ENCODE data around the gene LTBP4.
A peak's percentile ranks its signal among the peaks of the same experiment; 100 is the strongest.

Gene LTBP4

GRCh38 chr19:40597329-40597838, 3.8 kb upstream of the LTBP4 start:
- no peak for DNase-seq

DNA sequence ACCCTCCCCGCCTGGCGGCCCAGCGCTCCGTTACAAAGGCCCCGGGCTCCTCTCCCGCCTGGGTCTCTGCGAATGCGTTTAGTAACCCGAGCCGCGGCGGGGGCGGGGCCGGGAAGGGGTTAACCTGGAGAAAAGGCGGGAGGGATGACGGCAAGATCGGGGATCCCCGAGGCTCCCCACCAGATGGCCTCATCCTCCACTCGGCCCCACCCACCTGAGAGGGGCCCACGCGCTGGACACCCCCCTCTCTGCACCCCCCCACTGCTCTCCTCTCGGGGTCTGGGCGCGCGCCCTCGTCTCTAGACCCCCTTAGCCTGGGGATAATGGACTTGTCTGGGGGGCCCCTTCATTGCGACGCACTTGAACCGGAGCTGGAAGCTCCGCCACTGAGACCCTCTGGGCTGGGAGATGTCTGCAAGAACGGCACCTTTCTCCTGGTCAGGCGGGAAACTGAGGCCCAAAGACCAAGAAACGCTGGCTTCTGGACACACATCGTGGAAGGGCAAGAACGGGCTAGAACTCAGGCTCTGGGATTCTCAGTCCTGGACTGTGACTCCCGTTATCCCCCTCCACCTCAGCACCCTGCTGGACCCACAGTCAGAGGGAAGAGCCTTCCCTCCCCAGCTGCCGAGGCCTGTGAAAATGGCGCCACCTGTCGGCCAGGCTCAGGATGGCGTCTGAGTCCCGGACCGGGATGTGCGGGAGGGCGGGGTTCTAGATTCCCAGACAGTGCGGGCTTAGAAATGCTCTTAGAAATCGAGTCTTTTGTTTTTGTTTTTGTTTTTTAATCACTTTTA, 2.9 kb upstream of the LTBP4 start:
- DNase-seq, result peak; percentile 87 to 95 (median 91)

DNA sequence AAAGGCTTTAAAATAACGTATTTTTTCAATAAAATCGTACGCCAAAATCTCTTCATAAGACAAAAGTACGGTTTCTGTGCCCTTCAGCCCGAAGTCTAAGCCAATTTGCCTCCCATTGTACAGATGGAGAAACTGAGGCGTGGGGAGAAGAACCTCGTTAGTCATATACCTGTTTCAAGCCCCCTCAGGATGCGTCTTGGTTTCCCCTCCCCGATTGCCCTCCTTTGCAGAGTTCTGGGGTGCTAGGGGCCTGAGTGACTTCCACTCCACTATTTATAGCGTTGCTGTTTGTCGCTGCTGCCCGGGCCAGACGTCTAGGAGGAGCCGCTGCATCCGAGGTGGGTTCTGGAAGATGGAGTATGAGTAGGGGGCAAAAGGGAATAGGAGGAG, 2.3 kb upstream of the LTBP4 start:
- no peak for DNase-seq

DNA sequence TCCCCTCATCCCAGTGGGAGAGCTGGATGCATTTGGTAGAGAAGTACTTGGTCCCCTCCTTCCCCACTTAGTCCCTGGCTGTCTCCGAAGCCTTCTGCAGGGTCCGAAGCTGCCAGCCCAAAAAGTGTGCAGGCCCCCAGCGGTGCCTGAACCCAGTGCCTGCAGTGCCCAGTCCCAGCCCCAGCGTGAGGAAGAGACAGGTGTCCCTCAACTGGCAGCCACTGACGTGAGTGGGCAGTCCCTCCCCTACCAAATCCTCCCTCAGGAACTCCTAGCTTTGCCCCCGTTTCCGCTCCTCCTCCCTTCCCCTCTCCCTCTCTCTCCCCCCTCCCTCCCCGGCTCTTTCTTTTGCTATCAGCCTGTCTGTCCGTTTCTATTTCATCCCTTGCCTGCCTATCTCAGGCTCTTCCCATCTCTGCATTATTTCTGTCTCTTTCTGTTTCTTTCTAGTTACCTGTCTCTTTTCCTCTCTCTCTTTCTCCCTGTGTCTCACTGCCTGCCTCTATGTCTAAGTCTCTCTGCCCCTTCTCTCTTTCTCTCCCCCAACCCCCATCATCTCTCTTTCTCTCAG, 1.8 kb upstream of the LTBP4 start:
- DNase-seq, result no peak

GRCh38 chr19:40599902-40600569, 1.1 kb upstream of the LTBP4 start:
- DNase-seq, result no peak

DNA sequence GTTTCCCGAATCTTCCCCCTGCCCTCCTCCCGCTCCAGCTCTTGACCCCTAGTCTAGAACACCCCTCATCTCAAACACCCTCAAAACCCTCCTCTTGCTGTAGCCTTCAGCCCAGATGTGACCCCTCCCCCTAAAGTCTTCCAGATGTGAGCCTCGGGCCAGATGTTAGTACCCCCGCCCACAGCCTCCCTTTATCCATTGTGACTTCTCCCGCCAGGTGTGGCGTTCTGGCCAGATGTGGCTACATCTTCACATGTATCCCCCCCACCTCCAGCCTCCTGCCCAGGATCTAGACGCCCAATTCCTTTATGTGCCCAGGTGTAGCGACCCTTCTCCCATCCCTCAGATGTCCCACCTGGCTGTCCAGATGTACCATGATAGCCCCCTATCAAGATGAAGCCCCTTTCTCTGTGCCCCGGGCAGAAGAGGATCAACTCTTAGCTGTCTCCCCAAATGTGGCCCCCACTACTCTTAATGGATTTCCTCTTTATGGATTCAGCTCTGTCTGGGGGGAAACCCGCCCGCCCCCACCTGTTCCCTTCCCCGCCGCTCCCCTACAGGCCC, 517 bp upstream of the LTBP4 start:
- DNase-seq, result no peak

DNA sequence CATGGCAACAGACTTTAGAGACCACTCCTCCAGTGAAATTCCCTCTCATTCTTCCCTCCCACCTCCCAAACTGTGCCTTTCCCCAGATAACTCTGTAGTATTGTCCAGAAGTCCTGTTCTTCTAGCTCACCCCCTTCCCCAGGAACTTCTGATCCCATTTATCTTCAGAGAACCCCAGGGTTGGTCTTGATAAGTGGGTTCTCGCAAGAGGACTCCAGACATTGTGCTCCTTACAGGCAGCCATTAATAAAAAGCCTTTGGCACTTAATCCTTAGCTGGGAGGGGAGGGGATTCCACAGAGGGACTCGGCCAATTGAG, 1.9 kb downstream of the LTBP4 start:
- no peak for DNase-seq

GRCh38 chr19:40603389-40604170, 2.4 kb downstream of the LTBP4 start:
- DNase-seq, result peak; percentile 93 to 96 (median 95)

GRCh38 chr19:40604171-40604646, 3.0 kb downstream of the LTBP4 start:
- no peak for DNase-seq

DNA sequence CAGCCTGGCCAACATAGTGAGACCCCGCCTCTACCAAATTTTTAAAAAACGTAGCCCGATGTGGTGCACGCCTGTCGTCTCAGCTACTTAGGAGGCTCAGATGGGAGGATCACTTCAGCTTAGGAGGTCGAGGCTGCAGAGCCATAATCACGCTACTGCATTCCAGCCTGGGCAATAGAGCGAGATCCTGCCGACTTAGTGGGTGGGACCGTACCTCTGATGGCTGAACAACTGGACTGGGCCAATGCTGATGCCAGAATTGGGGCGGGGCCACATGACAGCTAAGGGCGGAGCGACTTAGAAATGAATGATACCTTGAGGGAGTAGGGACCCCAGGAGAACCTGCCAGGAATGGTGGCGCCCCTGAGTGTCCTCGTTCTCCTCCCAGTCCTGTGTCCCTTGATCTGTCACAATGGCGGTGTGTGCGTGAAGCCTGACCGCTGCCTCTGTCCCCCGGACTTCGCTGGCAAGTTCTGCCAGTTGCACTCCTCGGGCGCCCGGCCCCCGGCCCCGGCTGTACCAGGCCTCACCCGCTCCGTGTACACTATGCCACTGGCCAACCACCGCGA, 3.6 kb downstream of the LTBP4 start:
- no peak for DNase-seq

- DNase-seq, result peak in 3 of 4 experiments; percentile 34 to 72 (median 66)
Measured at GRCh38 chr19:40605216-40605971, 4.2 kb downstream of the LTBP4 start.

DNA sequence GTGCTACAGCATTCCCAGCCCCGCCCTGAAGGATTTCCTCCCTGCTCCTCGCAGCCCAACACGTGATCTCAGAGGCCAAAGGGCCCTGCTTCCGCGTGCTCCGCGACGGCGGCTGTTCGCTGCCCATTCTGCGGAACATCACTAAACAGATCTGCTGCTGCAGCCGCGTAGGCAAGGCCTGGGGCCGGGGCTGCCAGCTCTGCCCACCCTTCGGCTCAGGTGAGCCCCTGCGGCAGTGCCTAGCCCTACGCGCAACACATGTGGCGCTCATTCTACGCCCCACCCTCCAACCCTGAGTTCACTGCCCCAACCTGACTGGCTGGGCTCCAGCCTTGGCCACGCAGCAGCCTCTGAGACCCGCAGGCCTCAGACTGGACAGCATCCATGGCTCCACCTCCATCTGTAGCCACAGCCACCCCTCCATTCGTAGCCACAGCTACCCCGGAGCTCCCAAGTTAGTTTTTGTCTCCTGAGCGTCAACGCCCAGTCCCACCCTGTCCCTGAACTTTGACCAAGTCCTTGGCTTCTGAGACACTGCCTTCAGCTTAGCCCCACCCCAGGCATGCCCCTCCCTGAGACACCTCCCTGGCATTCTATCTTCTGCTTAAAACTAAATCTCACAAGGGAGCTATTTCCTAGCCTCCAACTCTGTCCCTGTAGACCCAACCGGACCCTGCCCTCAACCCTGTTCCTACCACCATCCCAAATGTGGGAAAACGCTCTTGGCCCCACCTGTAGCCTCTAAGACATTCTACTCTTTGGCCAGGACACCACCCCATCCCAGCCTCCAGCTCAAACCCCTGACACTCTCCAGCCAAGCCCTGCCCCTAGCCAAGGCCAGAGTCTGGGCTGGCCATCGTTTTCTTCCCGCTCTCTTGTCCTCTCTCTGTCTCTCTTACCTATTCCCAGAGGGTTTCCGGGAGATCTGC, 6.4 kb downstream of the LTBP4 start:
- DNase-seq, result no peak

DNA sequence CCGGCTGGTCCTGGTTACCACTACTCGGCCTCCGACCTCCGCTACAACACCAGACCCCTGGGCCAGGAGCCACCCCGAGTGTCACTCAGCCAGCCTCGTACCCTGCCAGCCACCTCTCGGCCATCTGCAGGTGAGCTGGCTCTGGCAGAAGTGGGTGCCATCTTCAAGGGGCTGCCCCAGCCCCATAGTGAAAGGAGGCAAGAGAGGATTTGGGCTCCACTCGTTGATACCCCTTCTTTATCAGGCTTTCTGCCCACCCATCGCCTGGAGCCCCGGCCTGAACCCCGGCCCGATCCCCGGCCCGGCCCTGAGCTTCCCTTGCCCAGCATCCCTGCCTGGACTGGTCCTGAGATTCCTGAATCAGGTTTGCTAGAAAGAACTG, 7.1 kb downstream of the LTBP4 start:
- DNase-seq, result no peak

DNA sequence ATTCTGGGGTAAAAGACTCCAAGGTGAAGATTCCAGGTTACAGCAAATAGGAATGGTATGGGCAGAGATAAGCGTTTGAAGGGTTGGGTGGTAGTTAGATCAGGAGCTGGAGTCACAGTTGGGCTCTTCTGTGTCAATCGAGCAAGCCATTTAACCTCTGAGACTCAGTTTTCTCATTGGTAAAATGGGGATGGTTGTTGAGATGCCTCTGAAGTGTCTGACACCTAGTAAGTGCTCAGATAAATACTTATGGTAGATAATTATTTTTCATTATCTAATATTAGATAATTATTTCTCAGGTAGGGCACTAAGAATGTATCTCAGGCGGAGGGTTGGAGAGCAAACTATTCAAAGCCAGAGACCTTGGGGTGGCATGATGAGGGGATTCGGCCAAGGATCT, 7.8 kb downstream of the LTBP4 start:
- no peak for DNase-seq

GRCh38 chr19:40609561-40610395, 8.6 kb downstream of the LTBP4 start:
- DNase-seq, result peak; percentile 92 to 96 (median 94)

DNA sequence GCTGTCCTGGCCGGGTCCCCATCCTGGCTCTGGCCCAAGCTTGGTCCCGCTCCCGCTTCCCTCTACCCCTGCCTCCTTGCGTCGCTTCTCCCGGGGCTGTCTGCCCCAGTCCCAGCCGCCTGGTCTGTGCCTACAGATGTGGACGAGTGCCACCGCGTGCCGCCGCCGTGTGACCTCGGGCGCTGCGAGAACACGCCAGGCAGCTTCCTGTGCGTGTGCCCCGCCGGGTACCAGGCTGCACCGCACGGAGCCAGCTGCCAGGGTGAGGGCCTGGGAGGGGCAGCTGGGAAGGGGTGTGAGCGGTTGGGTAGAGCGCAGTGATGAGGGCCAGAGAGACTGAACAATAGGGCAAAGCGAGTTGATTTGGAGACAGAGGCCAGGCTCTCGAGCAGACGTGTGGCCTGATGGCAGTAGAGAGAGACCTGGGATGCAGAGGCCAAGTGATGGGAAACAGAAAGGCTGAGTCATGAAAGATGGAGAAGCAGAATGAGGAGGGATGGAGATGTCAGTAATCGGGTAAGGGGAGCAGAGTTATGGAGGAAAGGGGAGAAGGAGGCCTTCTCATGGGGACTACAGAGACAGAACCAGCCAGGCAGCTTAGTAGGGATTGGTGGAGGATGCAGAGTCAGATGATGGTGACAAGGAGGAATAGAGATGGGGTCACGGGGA, 9.4 kb downstream of the LTBP4 start:
- DNase-seq, result peak; percentile 61 to 75 (median 64)

- no peak for DNase-seq
Measured at GRCh38 chr19:40611096-40611495, 9.9 kb downstream of the LTBP4 start.

GRCh38 chr19:40611900-40612698, 10.9 kb downstream of the LTBP4 start:
- DNase-seq, result no peak

Measured in suppressor macrophage (primary cell).